ENCODE results near the gene TBL2.
A peak's percentile ranks its signal among the peaks of the same experiment; 100 is the strongest.
"Not testable (repeated sequence)": the region's sequence is repeated elsewhere in the genome, so short reads cannot be mapped to it uniquely, and the experiment has no call there.

Gene TBL2

DNA sequence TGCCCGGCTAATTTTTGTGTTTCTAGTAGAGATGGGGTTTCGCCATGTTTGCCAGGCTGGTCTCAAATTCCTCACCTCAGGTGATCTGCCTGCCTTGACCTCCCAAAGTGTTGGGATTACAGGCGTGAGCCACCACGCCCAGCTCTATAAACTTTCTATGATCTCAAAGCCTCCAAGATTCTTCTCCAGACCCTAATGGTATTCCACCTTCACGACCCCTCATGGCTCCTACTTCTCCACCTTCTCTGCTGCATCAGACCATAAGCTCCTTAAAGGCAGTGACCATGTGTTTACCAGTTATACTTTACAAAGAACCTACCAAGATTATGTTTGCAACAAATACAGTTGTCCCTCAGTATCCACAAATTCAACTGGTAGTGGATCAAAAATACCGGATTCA, 46.2 kb downstream of the TBL2 start:
- no peak for DNase-seq

DNA sequence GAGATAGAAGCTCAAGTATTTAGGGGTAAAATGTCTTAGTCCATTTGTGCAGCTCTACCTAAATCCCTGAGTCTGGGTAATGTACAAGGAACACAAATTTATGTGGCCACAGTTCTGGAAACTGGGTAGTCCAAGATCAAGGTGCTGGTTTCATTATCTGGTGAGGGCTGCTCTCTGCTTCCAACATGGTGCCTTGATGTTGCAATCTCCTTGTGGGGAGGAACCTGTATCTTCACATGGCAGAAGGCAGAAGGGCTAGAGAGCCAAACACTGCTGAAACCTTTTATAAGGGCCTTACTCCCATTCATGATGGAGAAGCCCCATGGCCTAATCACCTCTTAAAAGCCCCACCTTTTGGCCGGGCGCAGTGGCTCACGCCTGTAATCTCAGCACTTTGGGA, 47.6 kb downstream of the TBL2 start:
- DNase-seq = no peak

DNA sequence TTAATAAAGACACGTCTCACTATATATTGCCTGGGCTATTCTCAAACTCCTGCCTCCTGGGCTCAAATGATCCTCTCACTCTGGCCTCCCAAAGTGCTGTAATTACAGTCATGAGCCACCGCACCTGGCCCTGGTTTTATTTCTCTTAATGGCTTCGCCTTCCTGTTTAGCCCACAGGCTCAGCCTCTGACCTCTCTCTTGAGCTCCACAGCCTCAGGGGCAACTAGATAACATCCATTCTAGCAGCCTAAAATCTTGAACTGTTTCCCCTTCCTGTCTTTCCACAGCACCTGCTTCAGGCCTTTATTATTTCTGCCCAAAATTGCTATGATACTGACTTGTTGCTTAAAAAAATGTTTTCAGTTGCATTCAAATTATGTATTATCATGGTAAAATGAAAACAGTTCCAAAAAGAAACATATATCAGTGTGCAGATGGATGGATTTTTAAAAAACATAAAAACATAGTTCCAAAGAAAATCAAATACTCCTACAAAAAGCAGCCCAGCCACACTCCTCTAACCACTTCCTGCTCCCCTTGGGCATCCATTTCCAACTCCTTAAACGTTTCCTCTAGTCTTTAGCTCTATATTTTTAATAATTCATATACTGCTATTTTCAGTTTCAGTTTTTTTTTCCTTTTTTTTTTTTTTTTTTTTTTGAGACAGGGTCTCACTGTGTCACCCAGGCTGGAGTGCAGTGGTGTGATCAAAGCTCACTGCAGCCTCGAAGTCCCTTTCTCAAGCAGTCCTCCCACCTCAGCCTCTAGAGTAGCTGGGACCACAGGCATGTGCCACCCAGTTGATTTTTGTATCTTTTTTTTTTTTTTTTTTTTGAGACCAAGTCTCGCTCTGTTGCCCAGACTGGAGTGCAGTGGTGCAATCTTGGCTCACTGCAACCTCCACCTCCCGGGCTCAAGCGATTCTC, 51.2 kb downstream of the TBL2 start:
- peak; percentile 21 for DNase-seq

- not testable (repeated sequence) for DNase-seq
Observed at GRCh38 chr7:73526158-73526494, 52.3 kb downstream of the TBL2 start.

DNA sequence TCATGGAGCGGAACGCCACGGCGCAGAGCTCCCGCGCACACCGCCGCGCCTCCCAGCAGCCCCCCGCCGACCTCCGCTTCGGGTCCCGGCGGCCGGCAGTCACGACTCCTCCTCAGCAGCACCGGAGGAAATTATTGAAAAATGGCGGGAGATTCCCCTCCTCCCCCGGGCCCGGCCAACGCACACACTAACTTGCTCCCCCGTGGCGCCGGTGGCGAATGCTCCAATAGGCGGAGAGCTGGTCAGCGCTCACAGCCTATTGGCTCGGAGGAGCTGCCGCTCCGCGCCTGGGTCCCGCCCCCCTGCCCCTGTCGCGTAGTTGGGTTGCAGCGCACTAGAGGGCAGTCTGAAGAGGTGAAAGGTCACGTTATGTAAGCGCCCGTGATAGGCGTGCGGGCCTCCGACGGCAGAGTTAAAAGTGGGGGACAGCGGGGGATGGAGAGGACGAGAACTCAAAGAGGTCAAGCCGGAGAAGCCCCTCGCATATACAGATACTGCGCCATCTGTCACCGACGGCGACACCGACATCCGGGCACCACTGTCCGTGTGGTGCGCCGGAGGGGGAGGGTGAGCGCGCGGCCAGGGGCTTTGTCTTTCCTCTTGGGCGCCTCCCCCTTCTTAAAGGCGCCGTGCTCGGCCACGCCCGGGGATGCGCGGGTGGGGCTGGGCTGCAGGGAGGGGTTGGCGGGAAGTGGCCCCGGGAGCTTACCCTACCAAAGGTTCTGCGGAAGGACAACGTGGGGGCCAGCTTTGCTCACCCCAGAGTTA, 56.1 kb downstream of the TBL2 start, which contains the start of gene BAZ1B:
BAZ1B (minus strand) TSS at position 189 of the 768 bp plus-strand sequence. CDS start 360 bp downstream, outside the sequence.
- peak; percentile 97 for DNase-seq

- no peak for DNase-seq
Observed at GRCh38 chr7:73521636-73522104, 56.7 kb downstream of the TBL2 start.

DNA sequence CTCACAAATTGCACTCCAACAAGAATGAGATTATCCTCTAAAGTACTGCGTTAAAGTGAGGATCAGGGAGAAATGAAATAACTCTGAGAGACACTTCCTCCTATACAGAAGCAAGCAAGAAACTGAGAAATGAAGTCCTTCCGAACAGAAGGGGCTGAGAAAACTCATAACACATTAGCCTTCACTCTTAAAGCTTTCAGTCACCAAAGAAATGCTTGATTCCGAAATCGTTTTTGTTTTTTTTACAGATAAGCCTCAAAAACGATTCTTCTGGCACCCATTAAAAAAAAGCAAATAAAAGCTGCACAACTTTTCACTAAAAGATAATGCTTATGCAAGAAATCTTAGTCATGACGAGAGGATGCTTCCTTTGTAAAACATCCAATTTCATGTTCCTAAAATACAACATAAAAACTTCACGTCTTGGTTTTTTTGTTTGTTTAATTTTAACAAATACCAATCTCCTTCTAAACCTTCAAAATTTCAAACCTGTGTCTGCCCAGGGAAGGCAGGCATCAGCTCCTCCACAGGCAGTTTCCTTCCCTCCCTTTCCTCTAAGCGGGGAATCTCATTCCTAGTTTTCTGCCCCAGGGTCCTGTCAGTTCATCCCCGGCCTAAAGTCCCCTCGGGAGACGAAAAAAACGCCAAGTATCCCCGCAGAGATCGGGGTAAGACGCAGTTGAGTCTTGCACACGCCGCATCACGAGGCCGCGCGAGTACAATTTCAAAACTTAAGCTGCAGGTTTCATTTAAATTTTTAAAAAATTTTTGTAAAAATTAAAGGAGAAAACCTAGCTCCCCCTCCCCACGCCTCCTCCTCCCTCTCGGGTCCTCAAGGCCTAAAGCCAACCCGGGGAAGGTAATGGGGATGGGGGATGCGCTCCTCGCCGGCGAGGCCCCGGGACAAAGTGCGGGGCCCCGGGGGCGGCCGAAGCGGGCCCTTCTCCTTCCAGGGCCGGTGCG, 57.4 kb downstream of the TBL2 start:
- DNase-seq = no peak

- peak; percentile 36 for DNase-seq
Observed at GRCh38 chr7:73519867-73520672, 58.3 kb downstream of the TBL2 start.

GRCh38 chr7:73518470-73518869, 59.9 kb downstream of the TBL2 start:
- no peak for DNase-seq
